ENCODE measurements around the gene NSUN4.
A peak's percentile ranks its signal among the peaks of the same experiment; 100 is the strongest.

NSUN4 gene

DNA sequence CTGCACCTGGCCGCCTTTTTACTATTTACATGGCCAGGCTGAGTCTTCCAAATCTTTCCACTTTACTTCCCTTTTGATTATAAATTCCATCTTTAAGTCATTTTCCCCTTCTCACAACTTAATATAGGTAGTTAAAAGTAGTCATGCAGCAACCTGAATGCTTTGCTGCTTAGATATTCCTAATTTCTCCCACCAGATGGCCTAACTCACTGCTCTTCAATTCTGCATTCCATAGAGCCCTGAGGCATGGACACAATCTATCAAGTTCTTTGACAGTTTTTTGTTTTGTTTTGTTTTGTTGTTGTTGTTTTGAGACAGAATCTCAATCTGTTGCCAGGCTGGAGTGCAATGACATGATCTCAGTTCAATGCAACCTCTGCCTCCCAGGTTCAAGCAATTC lies 31.8 kb downstream of the NSUN4 start:
- Mint-ChIP-seq H3K27ac (peak overlapping the region in 1 of 3 experiments; percentile 6), H3K4me1 (no peaks in the 10 kb centered on the region), H3K36me3 (ENCODE audit: low read depth) (peaks cover 28% of the 10 kb centered on the region), H3K4me3 (no peak overlapping the region), H3K27me3 (ENCODE audit: low read depth) (no peaks in the 10 kb centered on the region), H3K9me3 (no peaks in the 10 kb centered on the region)
- TF ChIP-seq, protein P1, sequence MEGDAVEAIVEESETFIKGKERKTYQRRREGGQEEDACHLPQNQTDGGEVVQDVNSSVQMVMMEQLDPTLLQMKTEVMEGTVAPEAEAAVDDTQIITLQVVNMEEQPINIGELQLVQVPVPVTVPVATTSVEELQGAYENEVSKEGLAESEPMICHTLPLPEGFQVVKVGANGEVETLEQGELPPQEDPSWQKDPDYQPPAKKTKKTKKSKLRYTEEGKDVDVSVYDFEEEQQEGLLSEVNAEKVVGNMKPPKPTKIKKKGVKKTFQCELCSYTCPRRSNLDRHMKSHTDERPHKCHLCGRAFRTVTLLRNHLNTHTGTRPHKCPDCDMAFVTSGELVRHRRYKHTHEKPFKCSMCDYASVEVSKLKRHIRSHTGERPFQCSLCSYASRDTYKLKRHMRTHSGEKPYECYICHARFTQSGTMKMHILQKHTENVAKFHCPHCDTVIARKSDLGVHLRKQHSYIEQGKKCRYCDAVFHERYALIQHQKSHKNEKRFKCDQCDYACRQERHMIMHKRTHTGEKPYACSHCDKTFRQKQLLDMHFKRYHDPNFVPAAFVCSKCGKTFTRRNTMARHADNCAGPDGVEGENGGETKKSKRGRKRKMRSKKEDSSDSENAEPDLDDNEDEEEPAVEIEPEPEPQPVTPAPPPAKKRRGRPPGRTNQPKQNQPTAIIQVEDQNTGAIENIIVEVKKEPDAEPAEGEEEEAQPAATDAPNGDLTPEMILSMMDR (IDR thresholded peaks at IDR 0.05; ENCODE audit: unreplicated experiment in 3 of 3), result no peak

DNA sequence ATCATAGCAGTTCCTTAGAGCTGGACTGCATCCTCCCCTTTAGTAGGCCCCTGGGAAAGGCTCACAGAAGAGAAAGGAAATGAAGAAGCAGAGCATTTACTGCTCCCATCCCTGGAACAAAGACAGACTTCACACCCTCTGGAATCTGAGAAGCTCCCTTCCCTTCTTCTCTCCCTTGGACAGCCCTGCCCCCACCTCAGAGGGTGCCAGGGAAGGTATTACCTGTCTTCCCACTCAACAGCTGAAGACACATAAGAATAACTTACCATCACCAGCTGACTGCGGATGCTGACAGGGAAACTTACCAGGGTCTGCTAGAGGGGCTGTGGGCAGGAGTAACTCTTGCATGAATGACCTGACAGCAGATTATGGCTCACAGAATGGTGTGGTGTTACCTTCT lies 39.4 kb downstream of the NSUN4 start:
- H3K36me3 Mint-ChIP-seq (ENCODE audit: low read depth), result no peaks in the 10 kb centered on the region
- no peak overlapping the region for H3K4me3 Mint-ChIP-seq
- no peaks in the 10 kb centered on the region for H3K27me3 Mint-ChIP-seq (ENCODE audit: low read depth)
- H3K27ac Mint-ChIP-seq, result peak overlapping the region; percentile 33 to 64 (median 56)
- H3K4me1 Mint-ChIP-seq, result peaks cover 8% of the 10 kb centered on the region
- TF ChIP-seq, protein P1 (IDR thresholded peaks at IDR 0.05; ENCODE audit: unreplicated experiment in 3 of 3), result no peak
- peaks cover 3% of the 10 kb centered on the region for H3K9me3 Mint-ChIP-seq

DNA sequence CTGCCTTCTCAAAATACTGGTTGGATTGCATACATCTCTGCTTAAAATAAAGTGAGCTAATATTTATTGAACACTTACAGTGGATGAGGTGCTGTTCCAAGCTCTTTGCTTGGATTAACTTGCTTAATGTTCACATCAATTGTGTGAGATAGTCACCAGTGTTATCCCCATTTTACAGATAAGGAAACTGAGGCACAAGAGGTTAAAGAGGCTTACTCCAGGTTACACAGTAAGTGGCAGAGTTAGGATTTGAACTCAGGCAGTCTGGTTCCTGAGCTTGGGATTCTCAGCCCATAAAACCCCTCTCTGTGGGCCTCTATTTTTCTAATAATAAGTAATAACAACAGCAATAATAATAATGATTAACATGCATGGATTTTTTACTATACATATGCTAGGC lies 39.9 kb downstream of the NSUN4 start:
- H3K36me3 Mint-ChIP-seq (ENCODE audit: low read depth), result no peaks in the 10 kb centered on the region
- peaks cover 3% of the 10 kb centered on the region for H3K9me3 Mint-ChIP-seq
- no peaks in the 10 kb centered on the region for H3K27me3 Mint-ChIP-seq (ENCODE audit: low read depth)
- TF ChIP-seq, protein P1 (IDR thresholded peaks at IDR 0.05; ENCODE audit: unreplicated experiment in 3 of 3), result no peak
- H3K27ac Mint-ChIP-seq, result peak overlapping the region in 1 of 3 experiments; percentile 33
- H3K4me1 Mint-ChIP-seq, result peaks cover 8% of the 10 kb centered on the region
- no peak overlapping the region for H3K4me3 Mint-ChIP-seq

GRCh38 chr1:46393510-46393909 lies 52.9 kb downstream of the NSUN4 start:
- Mint-ChIP-seq H3K4me1 (peaks cover 37% of the 10 kb centered on the region), H3K27me3 (ENCODE audit: low read depth) (peaks cover 40% of the 10 kb centered on the region), H3K36me3 (ENCODE audit: low read depth) (no peaks in the 10 kb centered on the region), H3K9me3 (peaks cover 5% of the 10 kb centered on the region), H3K4me3 (peak overlapping the region; percentile 85 to 91 (median 86)), H3K27ac (peak overlapping the region; percentile 76 to 83 (median 77))
- TF ChIP-seq, protein P1 (IDR thresholded peaks at IDR 0.05; ENCODE audit: unreplicated experiment in 3 of 3), result no peak

- H3K27ac Mint-ChIP-seq, result peak within 1 kb of the TSS; percentile 83 to 91 (median 85)
- peaks cover 5% of the 10 kb centered on the region for H3K9me3 Mint-ChIP-seq
- H3K4me1 Mint-ChIP-seq, result peaks cover 43% of the 10 kb centered on the region
- TF ChIP-seq, protein P1 (IDR thresholded peaks at IDR 0.05; ENCODE audit: unreplicated experiment in 3 of 3), result no peak
- H3K27me3 Mint-ChIP-seq (ENCODE audit: low read depth), result peaks cover 46% of the 10 kb centered on the region
- no peaks in the 10 kb centered on the region for H3K36me3 Mint-ChIP-seq (ENCODE audit: low read depth)
- H3K4me3 Mint-ChIP-seq, result peak within 1 kb of the TSS; percentile 86 to 91 (median 87)
These were observed 53.7 kb downstream of the NSUN4 start, which contains the start of gene FAAH for GRCh38 chr1:46394108-46394871. TSS of gene FAAH (plus strand) at chr1:46394317. CDS start at chr1:46394349, 32 bp downstream.
